Fibroblast of villous mesenchyme (primary cell): ENCODE results near the gene NABP1. TPM values are rescaled to one million over a fixed set of nuclear protein-coding genes. Genes with fewer than 3 reads are reported as not detected.

ENCODE experiments used
- DNase-seq: peaks from one replicate; pipeline ENCODE4 v3.0.0-alpha.2; 2010; ENCODE audit warnings: low read depth
- H3K4me3 ChIP-seq: 2 replicates; pipeline ENCODE4 v1.5.1; 2011; ENCODE audit warnings: low read depth, mild to moderate bottlenecking, low read length
- CTCF ChIP-seq: IDR thresholded peaks from 2 replicates; pipeline ENCODE4 v1.5.1; 2012; ENCODE audit warnings: low read depth, mild to moderate bottlenecking, low read length; ENCODE audit not compliant: insufficient read depth
- total RNA-seq: library from RNA; depleted of rRNA; stranded (reverse); fragments of >200 nt; gene quantifications from 2 replicates; pipeline ENCODE4 v1.2.3, GENCODE V29; 2012

The NABP1 gene
- total RNA-seq, 1 donor, result 308 TPM

- TF ChIP-seq CTCF, result no peak
- no peak for DNase-seq
- no peak overlapping the region for H3K4me3 ChIP-seq
Measured at GRCh38 chr2:191696966-191697365, 19.0 kb downstream of the NABP1 start.

- H3K4me3 ChIP-seq, result no peak overlapping the region
- no peak for DNase-seq
- no peak for TF ChIP-seq CTCF
Measured at GRCh38 chr2:191697870-191698269, 19.9 kb downstream of the NABP1 start.

- no peak for TF ChIP-seq CTCF
- peak; percentile 30 for DNase-seq
- H3K4me3 ChIP-seq, result no peak overlapping the region
Measured at GRCh38 chr2:191699341-191699945, 21.5 kb downstream of the NABP1 start.

- H3K4me3 ChIP-seq, result no peak overlapping the region
- TF ChIP-seq CTCF, result no peak
- DNase-seq, result no peak
Measured at GRCh38 chr2:191701029-191701428, 23.1 kb downstream of the NABP1 start.

GRCh38 chr2:191701696-191702095 lies 23.8 kb downstream of the NABP1 start:
- H3K4me3 ChIP-seq, result no peak overlapping the region
- no peak for TF ChIP-seq CTCF
- peak; percentile 30 for DNase-seq

- TF ChIP-seq CTCF, result no peak
- H3K4me3 ChIP-seq, result no peak overlapping the region
- DNase-seq, result no peak
Measured at GRCh38 chr2:191703079-191703725, 25.3 kb downstream of the NABP1 start.
